Measurements from ENCODE around the gene STRN. TPM values are rescaled to one million over a fixed set of nuclear protein-coding genes. Genes with fewer than 3 reads are reported as not detected.
"Not testable (repeated sequence)": the region's sequence is repeated elsewhere in the genome, so short reads cannot be mapped to it uniquely, and the experiment has no call there.

STRN gene
- total and polyA plus RNA-seq, 5 donors = 7.7 to 41.1 (median 34.5) TPM

GRCh38 chr2:36963734-36964133 is 2.6 kb downstream of the STRN start:
- WGBS = 93% methylated on average over 4 of the region's 4 CpGs
- H3K4me3 ChIP-seq (ENCODE audit: low read length) = no peak overlapping the region

GRCh38 chr2:36963106-36963505 is 3.2 kb downstream of the STRN start:
- Histone ChIP-seq H3K9me3 (ENCODE audit: control insufficient read depth, low read length) (no peaks in the 10 kb centered on the region), H3K4me3 (ENCODE audit: low read length) (no peak overlapping the region), H3K27me3 (ENCODE audit: control insufficient read depth, insufficient read depth) (no peaks in the 10 kb centered on the region), H3K27ac (ENCODE audit: low read length) (no peak overlapping the region), H3K4me1 (ENCODE audit: control insufficient read depth, insufficient read depth, low read length) (peaks cover 1% of the 10 kb centered on the region)
- no peak for ATAC-seq
- no peak for DNase-seq
- intact Hi-C loops (cut with DNase I) = no loop called here
- WGBS = 78% methylated on average over 4 of the region's 4 CpGs

More at GRCh38 chr2:36963734-36964133, 2.6 kb downstream of the STRN start:
- Histone ChIP-seq H3K4me1 (ENCODE audit: control insufficient read depth, insufficient read depth, low read length) (peaks cover 1% of the 10 kb centered on the region), H3K27ac (ENCODE audit: low read length) (no peak overlapping the region), H3K9me3 (ENCODE audit: control insufficient read depth, low read length) (no peaks in the 10 kb centered on the region), H3K27me3 (ENCODE audit: control insufficient read depth, insufficient read depth) (no peaks in the 10 kb centered on the region)
- ATAC-seq (no peak), DNase-seq (no peak)
- intact Hi-C loops (cut with DNase I) = no loop called here

GRCh38 chr2:36960773-36961172 is 5.6 kb downstream of the STRN start:
- Histone ChIP-seq H3K9me3 (ENCODE audit: control insufficient read depth, low read length) (no peaks in the 10 kb centered on the region), H3K4me1 (ENCODE audit: control insufficient read depth, insufficient read depth, low read length) (peaks cover 3% of the 10 kb centered on the region), H3K27me3 (ENCODE audit: control insufficient read depth, insufficient read depth) (no peaks in the 10 kb centered on the region), H3K4me3 (ENCODE audit: low read length) (no peak overlapping the region), H3K27ac (ENCODE audit: low read length) (no peak overlapping the region)
- 92% methylated on average over 5 of the region's 5 CpGs for WGBS
- ATAC-seq (no peak), DNase-seq (no peak)
- intact Hi-C loops (cut with DNase I) = no loop called here

GRCh38 chr2:36960005-36960675 is 6.2 kb downstream of the STRN start:
- Histone ChIP-seq H3K9me3 (ENCODE audit: control insufficient read depth, low read length) (no peaks in the 10 kb centered on the region), H3K4me1 (ENCODE audit: control insufficient read depth, insufficient read depth, low read length) (peaks cover 3% of the 10 kb centered on the region), H3K27me3 (ENCODE audit: control insufficient read depth, insufficient read depth) (no peaks in the 10 kb centered on the region), H3K4me3 (ENCODE audit: low read length) (no peak overlapping the region), H3K27ac (ENCODE audit: low read length) (no peak overlapping the region)
- intact Hi-C loops (cut with DNase I) = no loop called here
- ATAC-seq (no peak), DNase-seq (no peak)
- 65% methylated on average over 2 of the region's 2 CpGs for WGBS

GRCh38 chr2:36954977-36955607 is 11.2 kb downstream of the STRN start:
- H3K9me3 ChIP-seq (ENCODE audit: control insufficient read depth, low read length) = no peaks in the 10 kb centered on the region
- DNase-seq = no peak
- peaks cover 8% of the 10 kb centered on the region for H3K4me1 ChIP-seq (ENCODE audit: control insufficient read depth, insufficient read depth, low read length)
- H3K27me3 ChIP-seq (ENCODE audit: control insufficient read depth, insufficient read depth) = no peaks in the 10 kb centered on the region
- intact Hi-C loops (cut with DNase I) = no loop called here
- 62% methylated on average over 6 of the region's 6 CpGs for WGBS
- H3K4me3 ChIP-seq (ENCODE audit: low read length) = no peak overlapping the region
- ATAC-seq = no peak
- no peak overlapping the region for H3K27ac ChIP-seq (ENCODE audit: low read length)

- intact Hi-C loops (cut with DNase I) = no loop called here
- H3K27ac ChIP-seq (ENCODE audit: low read length) = peak overlapping the region; percentile 19
- ATAC-seq (no peak), DNase-seq (no peak)
- H3K4me1 ChIP-seq (ENCODE audit: control insufficient read depth, insufficient read depth, low read length) = peaks cover 6% of the 10 kb centered on the region
- H3K27me3 ChIP-seq (ENCODE audit: control insufficient read depth, insufficient read depth) = no peaks in the 10 kb centered on the region
- no peaks in the 10 kb centered on the region for H3K9me3 ChIP-seq (ENCODE audit: control insufficient read depth, low read length)
- H3K4me3 ChIP-seq (ENCODE audit: low read length) = no peak overlapping the region
- 94% methylated on average over 3 of the region's 3 CpGs for WGBS
These were observed 13.6 kb downstream of the STRN start for GRCh38 chr2:36952748-36953197.

- H3K4me3 ChIP-seq (ENCODE audit: low read length) = no peak overlapping the region
- intact Hi-C loops (cut with DNase I) = no loop called here
- H3K4me1 ChIP-seq (ENCODE audit: control insufficient read depth, insufficient read depth, low read length) = peaks cover 6% of the 10 kb centered on the region
- ATAC-seq (peak; percentile 54 to 65), DNase-seq (peak in 1 of 3 donors; percentile 56)
- H3K9me3 ChIP-seq (ENCODE audit: control insufficient read depth, low read length) = no peaks in the 10 kb centered on the region
- no peaks in the 10 kb centered on the region for H3K27me3 ChIP-seq (ENCODE audit: control insufficient read depth, insufficient read depth)
- H3K27ac ChIP-seq (ENCODE audit: low read length) = peak overlapping the region; percentile 51
- 85% methylated on average over 7 of the region's 7 CpGs for WGBS
These were observed 14.8 kb downstream of the STRN start for GRCh38 chr2:36951574-36951973.

GRCh38 chr2:36951027-36951518 is 15.3 kb downstream of the STRN start:
- H3K4me3 ChIP-seq (ENCODE audit: low read length) = no peak overlapping the region
- peaks cover 6% of the 10 kb centered on the region for H3K4me1 ChIP-seq (ENCODE audit: control insufficient read depth, insufficient read depth, low read length)
- H3K27me3 ChIP-seq (ENCODE audit: control insufficient read depth, insufficient read depth) = no peaks in the 10 kb centered on the region
- ATAC-seq (peak; percentile 25 to 76), DNase-seq (no peak)
- intact Hi-C loops (cut with DNase I) = no loop called here
- H3K27ac ChIP-seq (ENCODE audit: low read length) = peak overlapping the region; percentile 26
- 61% methylated on average over 2 of the region's 2 CpGs for WGBS
- no peaks in the 10 kb centered on the region for H3K9me3 ChIP-seq (ENCODE audit: control insufficient read depth, low read length)

- Histone ChIP-seq H3K4me1 (ENCODE audit: control insufficient read depth, insufficient read depth, low read length) (peaks cover 6% of the 10 kb centered on the region), H3K27ac (ENCODE audit: low read length) (no peak overlapping the region), H3K9me3 (ENCODE audit: control insufficient read depth, low read length) (no peaks in the 10 kb centered on the region), H3K27me3 (ENCODE audit: control insufficient read depth, insufficient read depth) (no peaks in the 10 kb centered on the region), H3K4me3 (ENCODE audit: low read length) (no peak overlapping the region)
- ATAC-seq = no peak
- intact Hi-C loops (cut with DNase I) = no loop called here
- WGBS = 77% methylated on average over 1 of the region's 1 CpG
- no peak for DNase-seq
These were observed 16.5 kb downstream of the STRN start for GRCh38 chr2:36949845-36950244.

GRCh38 chr2:36945240-36945639 is 21.1 kb downstream of the STRN start:
- H3K4me1 ChIP-seq (ENCODE audit: control insufficient read depth, insufficient read depth, low read length); H3K9me3 ChIP-seq (ENCODE audit: control insufficient read depth, low read length); ATAC-seq; DNase-seq; H3K4me3 ChIP-seq (ENCODE audit: low read length); H3K27me3 ChIP-seq (ENCODE audit: control insufficient read depth, insufficient read depth); H3K27ac ChIP-seq (ENCODE audit: low read length); intact Hi-C loops (cut with DNase I): not testable (repeated sequence)
- WGBS = 91% methylated on average over 10 of the region's 10 CpGs

GRCh38 chr2:36941867-36942266 is 24.5 kb downstream of the STRN start:
- 58% methylated on average over 4 of the region's 4 CpGs for WGBS

More at GRCh38 chr2:36941867-36942266, 24.5 kb downstream of the STRN start:
- ATAC-seq (peak in 1 of 2 donors; percentile 48), DNase-seq (no peak)
- Histone ChIP-seq H3K9me3 (ENCODE audit: control insufficient read depth, low read length) (no peaks in the 10 kb centered on the region), H3K27ac (ENCODE audit: low read length) (no peak overlapping the region), H3K4me3 (ENCODE audit: low read length) (no peak overlapping the region), H3K27me3 (ENCODE audit: control insufficient read depth, insufficient read depth) (no peaks in the 10 kb centered on the region), H3K4me1 (ENCODE audit: control insufficient read depth, insufficient read depth, low read length) (peaks cover 1% of the 10 kb centered on the region)
- intact Hi-C loops (cut with DNase I) = no loop called here

All from right cardiac atrium (tissue), 5 donors.